IMR-90 (cell line): ENCODE data around the gene CCDC148. TPM values are rescaled to one million over a fixed set of nuclear protein-coding genes. Genes with fewer than 3 reads are reported as not detected.
A peak's percentile ranks its signal among the peaks of the same experiment; 100 is the strongest.

Experiments
- ATAC-seq: fragments of 200-7000 bp; cut with Tn5 transposase; 2 replicates; pipeline ENCODE4 v1.9.1; 2020; ENCODE audit warnings: low read depth, mild to moderate bottlenecking, moderate library complexity
- BruUV-seq: library from RNA; stranded (reverse); fragments of 400-500 nt; replicated peaks from 2 replicates; lab custom pipeline; 2021; lab: Mats Ljungman, UMichigan
- CTCF ChIA-PET: fragments of 300-600 bp; formaldehyde crosslinking; extraction: SDS; loops from one replicate; lab custom pipeline; 2021; ENCODE audit warnings: antibody characterized with exemption; lab: Yijun Ruan, JAX
- POLR2A ChIA-PET: fragments of 300-600 bp; sonication (Branson Sonifier 250); formaldehyde crosslinking; loops from one replicate; lab custom pipeline; 2022; ENCODE audit warnings: antibody characterized with exemption; ENCODE audit not compliant: unreplicated experiment; lab: Charles Lee
- DNase-seq: peaks from one replicate; pipeline ENCODE4 v3.0.0; 2013
- H2AFZ ChIP-seq: replicated peaks from 2 replicates; pipeline ENCODE3; 2013; ENCODE audit warnings: low read length, mild to moderate bottlenecking; ENCODE audit not compliant: poor library complexity
- H2AK5ac ChIP-seq: 2 replicates; pipeline ENCODE4 v1.6.1; 2013; ENCODE audit warnings: low read depth, low read length, inconsistent platforms
- H2AK9ac ChIP-seq: replicated peaks from 2 replicates; pipeline ENCODE3; 2013; ENCODE audit warnings: mild to moderate bottlenecking, low read depth, low read length, moderate library complexity; ENCODE audit not compliant: poor library complexity
- H2BK120ac ChIP-seq: 2 replicates; pipeline ENCODE4 v1.6.1; 2013; ENCODE audit warnings: low read depth, low read length, inconsistent platforms
- H2BK15ac ChIP-seq: 3 replicates; pipeline ENCODE4 v1.6.1; 2013; ENCODE audit warnings: low read depth, low read length, inconsistent platforms
- H2BK20ac ChIP-seq: 2 replicates; pipeline ENCODE4 v1.6.1; 2013; ENCODE audit warnings: low read depth, mild to moderate bottlenecking, inconsistent platforms, low read length, moderate library complexity
- H2BK5ac ChIP-seq: 2 replicates; pipeline ENCODE4 v1.6.1; 2013; ENCODE audit warnings: mild to moderate bottlenecking, low read depth, low read length, inconsistent platforms; ENCODE audit not compliant: poor library complexity, severe bottlenecking
- H3K14ac ChIP-seq: replicated peaks from 2 replicates; pipeline ENCODE4 v1.6.1; 2013; ENCODE audit warnings: low read depth, low read length, inconsistent platforms
- H3K18ac ChIP-seq: 2 replicates; pipeline ENCODE4 v1.6.1; 2013; ENCODE audit warnings: low read depth, low read length, control low read depth
- H3K23ac ChIP-seq: 2 replicates; pipeline ENCODE4 v1.6.1; 2013; ENCODE audit warnings: low read depth, low read length, inconsistent platforms
- H3K27ac ChIP-seq: 2 replicates; pipeline ENCODE4 v1.5.1; 2013; ENCODE audit warnings: mild to moderate bottlenecking, control low read depth, low read length; ENCODE audit not compliant: insufficient read depth
- H3K27me3 ChIP-seq: 2 replicates; pipeline ENCODE4 v1.6.1; 2013; ENCODE audit warnings: low read length; ENCODE audit not compliant: control insufficient read depth, insufficient read depth
- H3K36me3 ChIP-seq: 2 replicates; pipeline ENCODE4 v1.6.1; 2013; ENCODE audit warnings: low read length, mixed read lengths; ENCODE audit not compliant: control insufficient read depth, insufficient read depth
- H3K4ac ChIP-seq: 2 replicates; pipeline ENCODE4 v1.6.1; 2013; ENCODE audit warnings: low read depth, low read length, inconsistent platforms
- H3K4me1 ChIP-seq: 2 replicates; pipeline ENCODE4 v1.6.1; 2013; ENCODE audit warnings: low read length, mixed read lengths; ENCODE audit not compliant: control insufficient read depth, insufficient read depth
- H3K4me2 ChIP-seq: 2 replicates; pipeline ENCODE4 v1.6.1; 2013; ENCODE audit warnings: low read depth, mild to moderate bottlenecking, control low read depth, low read length, moderate library complexity
- H3K4me3 ChIP-seq: 2 replicates; pipeline ENCODE4 v1.5.1; 2013; ENCODE audit warnings: low read depth, mild to moderate bottlenecking, control low read depth, low read length, moderate library complexity; ENCODE audit not compliant: insufficient read depth
- H3K56ac ChIP-seq: 2 replicates; pipeline ENCODE4 v1.6.1; 2013; ENCODE audit warnings: low read length, inconsistent platforms; ENCODE audit not compliant: insufficient read depth; ENCODE audit errors: extremely low read depth
- H3K79me1 ChIP-seq, 2 experiments: 2 replicates each; pipeline ENCODE4 v1.6.1; 2013; ENCODE audit warnings: low read length in 2 of 2, inconsistent platforms in 1 of 2, low read depth in 1 of 2
- H3K9ac ChIP-seq: 2 replicates; pipeline ENCODE4 v1.6.1; 2013; ENCODE audit warnings: low read depth, low read length, control low read depth
- H3K9me1 ChIP-seq: 2 replicates; pipeline ENCODE4 v1.6.1; 2013; ENCODE audit warnings: low read length, inconsistent platforms; ENCODE audit not compliant: insufficient read depth
- H3K9me3 ChIP-seq: 2 replicates; pipeline ENCODE4 v1.6.1; 2013; ENCODE audit warnings: low read length; ENCODE audit not compliant: control insufficient read depth, insufficient read depth
- H4K20me1 ChIP-seq: 2 replicates; pipeline ENCODE4 v1.6.1; 2013; ENCODE audit warnings: low read length, inconsistent platforms; ENCODE audit not compliant: insufficient read depth
- H4K5ac ChIP-seq: 2 replicates; pipeline ENCODE4 v1.6.1; 2013; ENCODE audit warnings: mild to moderate bottlenecking, low read depth, low read length, control low read depth
- H4K8ac ChIP-seq, 2 experiments: 2 replicates each; pipeline ENCODE4 v1.6.1; 2013; ENCODE audit warnings: low read depth in 2 of 2, low read length in 2 of 2, control low read depth in 1 of 2, inconsistent platforms in 1 of 2
- H4K91ac ChIP-seq: 2 replicates; pipeline ENCODE4 v1.6.1; 2013; ENCODE audit warnings: low read depth, low read length, inconsistent platforms; ENCODE audit not compliant: insufficient read depth
- CEBPB ChIP-seq: IDR thresholded peaks from 2 replicates; pipeline ENCODE4 v1.6.1; 2012; ENCODE audit warnings: low read depth, low read length, improper control_type of control experiment
- RFX5 ChIP-seq: IDR thresholded peaks from 2 replicates; pipeline ENCODE4 v1.8.0; 2012; ENCODE audit warnings: low read depth, mild to moderate bottlenecking, low read length, moderate library complexity
- WGBS, 2 experiments: methylation state at CpG; one replicate each; pipeline versions ENCODE4 v1.1.5 to v1.1.7; 2013; ENCODE audit warnings: missing lambda C conversion rate in 2 of 2; ENCODE audit not compliant: insufficient read length in 1 of 2; ENCODE audit errors: extremely low coverage in 2 of 2; 5-methylcytosine and 5-hydroxymethylcytosine counted together
- dilution Hi-C: fragments of 300-500 bp; cut with HindIII; formaldehyde crosslinking; loops from one replicate; pipeline ENCODE4 v1.14.3; 2018; ENCODE audit warnings: low sequenced_read_pairs; ENCODE audit not compliant: unreplicated experiment
- in situ Hi-C: fragments of 300-500 bp; cut with MboI; formaldehyde crosslinking; loops from 3 replicates; pipeline ENCODE4 v1.14.3; 2019; ENCODE audit warnings: low sequenced_read_pairs, inconsistent platforms, mixed read lengths
- intact Hi-C: fragments of 100-400 bp; cut with micrococcal nuclease; formaldehyde crosslinking; loops from 2 replicates; pipeline ENCODE4 v1.10.0; 2022
- polyA plus RNA-seq, 3 experiments: library from polyadenylated mRNA; depleted of rRNA; stranded (reverse); fragments of >200 nt; gene quantifications; 2 replicates each; pipeline ENCODE4 v1.2.3, GENCODE V29; 2012; ENCODE audit warnings: low replicate concordance in 1 of 3
- total RNA-seq: library from RNA; depleted of rRNA; stranded (reverse); fragments of >200 nt; gene quantifications from 2 replicates; pipeline ENCODE4 v1.2.3, GENCODE V29; 2012

CCDC148 gene
- total and polyA plus RNA-seq, 2 of the 4 experiments (the other 2 are of a cell fraction): 0.18 to 0.31 TPM

GRCh38 chr2:158142568-158143332 is 313.8 kb downstream of the CCDC148 start:
- Histone ChIP-seq H3K27me3 (no peaks in the 10 kb centered on the region), H2BK5ac (no peak overlapping the region), H3K9me3 (no peaks in the 10 kb centered on the region), H3K4me1 (no peaks in the 10 kb centered on the region), H3K4ac (no peak overlapping the region), H4K91ac (no peak overlapping the region), H2AK9ac (no peak overlapping the region), H3K56ac (no peak overlapping the region), H3K23ac (no peak overlapping the region), H2BK120ac (no peak overlapping the region), H4K8ac (no peak overlapping the region), H4K5ac (no peak overlapping the region), H3K4me3 (no peak overlapping the region), H3K18ac (no peak overlapping the region), H3K79me1 (no peaks in the 10 kb centered on the region), H4K20me1 (no peaks in the 10 kb centered on the region), H3K9ac (no peak overlapping the region), H3K4me2 (no peak overlapping the region), H3K36me3 (no peaks in the 10 kb centered on the region), H3K9me1 (no peaks in the 10 kb centered on the region), H3K27ac (no peak overlapping the region), H2AFZ (no peak overlapping the region), H2AK5ac (no peak overlapping the region), H2BK20ac (no peak overlapping the region), H3K14ac (no peak overlapping the region), H2BK15ac (no peak overlapping the region)
- ATAC-seq (no peak), DNase-seq (no peak)
- TF ChIP-seq RFX5 (no peak), CEBPB (peak; percentile 54)
- dilution Hi-C loops: no loop called here
- intact Hi-C loops: no loop called here
- 17% methylated on average over 1 of the region's 6 CpGs; no CpG with 5 or more reads in 1 of the 2 experiments for WGBS, 2 experiments
- POLR2A ChIA-PET: no interaction called here
- CTCF ChIA-PET: no interaction called here
- BruUV-seq: no TSS peak
- in situ Hi-C loops: no loop called here
